Measurements from ENCODE around the gene AK8.

Gene AK8

DNA sequence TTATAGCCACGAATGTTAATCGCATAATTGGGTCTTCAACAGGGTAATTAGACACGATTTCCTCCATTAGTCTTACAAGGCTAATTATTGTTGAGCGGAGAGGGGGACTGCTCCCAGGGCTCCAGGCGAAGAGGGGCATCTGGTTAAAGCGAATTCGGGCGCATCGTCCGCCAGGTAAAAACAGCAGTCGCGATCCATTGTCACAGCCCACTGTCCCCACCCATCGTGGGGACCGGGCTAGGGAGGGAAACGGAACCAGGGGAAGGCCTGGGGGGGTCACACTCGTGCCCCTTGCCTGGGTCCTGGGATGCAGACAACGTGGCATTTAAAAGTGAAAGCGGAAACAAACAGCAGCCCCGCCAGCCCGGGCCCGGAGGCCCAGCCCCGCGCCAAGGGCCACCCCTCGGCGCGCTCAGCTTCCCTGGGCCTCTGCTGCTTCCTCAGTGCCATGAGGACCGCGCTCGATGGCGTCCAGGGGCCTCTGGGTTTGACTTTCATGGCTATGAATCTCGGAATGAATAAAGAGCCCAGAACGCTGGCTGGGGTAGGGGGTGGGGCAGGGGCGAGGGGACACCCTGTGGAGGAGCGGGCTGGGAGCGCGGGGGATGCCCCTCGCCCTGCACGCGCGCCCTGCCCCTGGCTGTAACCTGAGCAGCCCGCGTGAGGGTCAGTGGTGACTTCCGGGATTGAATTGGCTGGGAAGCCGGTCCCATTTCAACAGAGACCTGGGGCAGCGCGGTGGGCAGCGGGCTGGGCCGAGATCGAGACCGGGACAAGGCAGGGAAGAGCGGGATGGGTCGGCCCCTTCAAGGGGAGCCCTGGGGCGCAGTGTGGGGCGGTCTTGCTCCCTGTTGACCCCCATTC lies 107.9 kb downstream of the AK8 start:
- peak; percentile 61 for DNase-seq

DNA sequence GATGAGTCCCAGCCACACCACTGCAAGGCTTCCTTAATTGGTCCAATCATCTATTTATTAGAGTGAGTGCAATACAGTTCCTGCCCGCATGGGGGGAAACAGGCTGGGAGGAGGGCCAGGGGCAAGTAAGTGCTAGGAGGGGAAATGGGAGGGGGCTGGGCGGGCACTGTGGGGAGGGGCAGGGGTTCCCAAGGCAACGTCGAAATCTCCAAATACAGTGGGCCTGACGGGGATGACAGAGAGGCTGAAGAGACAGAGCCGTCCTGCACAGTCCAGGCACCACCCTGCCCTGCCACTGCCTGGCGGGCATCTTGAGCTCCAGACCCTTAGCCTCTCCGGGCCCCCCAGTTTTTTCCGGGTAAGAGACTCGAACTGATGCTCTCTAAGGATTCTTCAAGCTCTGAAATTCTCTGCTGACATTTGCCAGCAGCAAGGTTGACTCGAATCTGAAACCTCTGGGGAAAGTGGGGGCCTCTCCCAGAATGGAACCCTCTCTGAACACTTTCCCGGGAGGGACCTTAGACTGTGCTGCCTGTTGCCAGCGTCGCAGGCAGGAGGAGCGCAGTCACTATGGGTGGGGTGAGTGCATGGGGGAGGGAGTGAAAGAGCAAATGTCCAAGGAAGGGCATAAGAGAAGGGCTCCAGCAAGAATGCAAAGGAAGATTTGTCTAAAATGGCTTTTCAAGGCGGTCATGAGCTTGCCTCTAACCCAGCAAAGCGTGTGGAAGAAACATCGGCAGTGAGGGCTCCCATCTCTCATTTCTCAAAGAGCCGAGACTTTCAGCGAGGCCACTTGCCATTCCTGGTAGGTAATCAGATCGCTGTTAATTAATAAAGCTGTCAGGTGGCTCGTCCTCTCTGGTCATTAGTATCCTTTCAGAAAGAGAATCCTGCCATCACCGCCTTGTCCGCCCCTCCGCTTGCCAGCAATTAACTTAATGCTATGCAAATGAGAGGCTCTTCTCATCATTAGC lies 108.9 kb downstream of the AK8 start:
- DNase-seq, result peak; percentile 74

DNA sequence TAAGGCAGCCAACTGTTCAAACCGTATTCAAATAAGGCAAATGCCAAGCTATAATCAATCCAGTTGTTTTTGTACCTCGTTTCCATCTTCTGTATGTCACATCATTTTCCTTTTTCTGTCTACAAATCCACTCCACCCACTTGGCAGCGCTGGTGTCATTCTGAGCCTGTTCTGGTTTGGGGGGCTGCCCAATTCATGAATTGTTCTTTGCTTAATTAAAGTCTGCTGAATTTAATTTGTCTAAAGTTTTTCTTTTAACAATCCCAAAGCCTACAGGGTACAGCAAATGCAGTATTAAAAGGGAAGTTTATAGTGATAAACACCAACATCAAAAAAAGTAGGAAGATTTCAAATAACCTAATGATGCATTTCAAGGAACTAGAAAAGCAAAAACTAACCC lies 114.5 kb downstream of the AK8 start:
- DNase-seq, result no peak

- DNase-seq, result no peak
These were observed 115.2 kb downstream of the AK8 start for GRCh38 chr9:132762896-132763295.

DNA sequence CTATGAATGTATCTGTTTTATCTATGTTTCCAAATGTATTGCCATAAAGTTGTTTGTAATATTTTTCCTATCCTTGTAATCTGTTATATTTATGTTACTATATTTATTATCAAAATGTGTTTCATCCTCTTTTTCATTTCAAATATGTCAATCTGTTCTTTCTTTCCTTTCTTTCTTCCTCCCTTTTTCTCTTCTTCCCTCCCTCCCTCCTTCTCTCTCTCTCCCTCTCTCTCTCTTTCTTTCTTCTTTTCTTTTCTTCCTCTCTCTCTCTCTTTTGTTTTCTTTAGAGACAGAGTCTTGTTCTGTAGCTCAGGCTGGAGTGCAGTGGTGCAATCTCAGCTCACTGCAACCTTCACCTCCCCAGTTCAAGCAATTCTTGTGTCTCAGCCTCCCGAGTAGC lies 116.5 kb downstream of the AK8 start:
- DNase-seq, result no peak

DNA sequence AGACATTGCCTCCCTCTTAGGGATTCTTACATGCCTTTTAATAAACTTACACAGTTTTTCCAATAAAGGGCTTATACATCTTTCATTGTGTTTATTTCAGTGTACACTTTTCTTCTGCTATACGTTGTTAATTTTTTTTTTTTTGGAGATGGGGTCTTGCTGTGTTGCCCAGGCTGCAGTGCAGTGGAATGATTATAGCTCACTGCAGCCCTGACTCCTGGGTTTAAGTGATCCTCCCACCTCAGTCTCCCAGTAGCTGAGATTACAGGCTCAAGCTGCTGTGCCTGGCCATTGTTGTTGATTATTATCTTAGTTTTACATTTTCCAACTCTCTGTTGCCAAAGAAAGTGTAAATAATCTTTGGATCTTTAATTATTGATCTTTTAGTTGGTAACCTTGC lies 118.0 kb downstream of the AK8 start:
- DNase-seq, result no peak

GRCh38 chr9:132757016-132757415 lies 121.1 kb downstream of the AK8 start:
- no peak for DNase-seq

DNA sequence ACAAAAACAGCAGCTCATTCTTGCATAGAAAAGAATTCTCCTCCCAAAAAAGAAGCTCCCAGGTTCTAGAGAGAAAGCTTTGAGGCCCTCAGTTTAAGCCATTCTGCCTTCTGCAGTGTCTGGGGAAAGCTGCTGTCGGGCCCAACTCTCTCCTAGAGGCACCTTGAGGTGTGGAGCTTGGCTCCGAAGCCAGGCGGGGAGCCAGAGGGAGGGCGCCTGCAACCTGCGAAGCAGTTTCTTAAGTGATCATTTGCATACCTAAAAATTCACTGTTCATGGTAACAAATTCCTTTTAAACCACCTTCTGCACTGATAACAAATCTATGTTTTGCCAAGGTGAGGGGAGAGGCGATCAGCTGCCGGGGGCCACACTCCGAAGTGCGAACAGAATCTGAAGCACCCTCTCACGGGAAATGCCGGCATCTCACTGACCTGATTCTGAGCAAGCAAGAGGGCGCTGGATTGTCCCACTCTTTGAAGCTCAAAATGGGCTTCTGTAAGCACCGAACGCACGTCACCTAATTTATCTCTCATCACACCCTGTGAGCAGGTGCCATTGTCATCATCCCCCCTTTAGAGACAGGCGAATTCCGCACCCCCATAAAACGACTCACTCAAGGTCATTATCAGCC lies 121.8 kb downstream of the AK8 start:
- DNase-seq, result no peak

GRCh38 chr9:132755096-132755495 lies 123.0 kb downstream of the AK8 start:
- DNase-seq, result no peak

DNA sequence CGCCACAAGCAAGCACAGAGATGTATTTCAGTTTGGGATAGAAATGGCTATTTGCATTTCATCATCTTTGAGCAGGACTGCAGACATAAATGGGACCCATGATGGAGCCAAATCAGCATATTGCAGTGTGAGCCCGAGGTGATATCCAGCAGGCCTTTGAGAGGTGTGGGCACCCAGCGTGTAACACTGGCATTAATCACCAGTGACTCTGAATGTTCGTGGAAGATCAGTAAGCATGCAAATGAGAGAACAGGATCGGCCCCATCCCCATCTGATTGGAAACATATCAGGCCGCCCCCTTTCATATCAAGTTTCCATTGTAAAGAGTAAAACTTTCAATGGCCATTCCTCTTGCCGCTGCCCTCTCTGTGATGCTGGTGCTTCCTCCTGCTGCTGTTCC lies 123.8 kb downstream of the AK8 start:
- no peak for DNase-seq

- no peak for DNase-seq
These were observed 124.5 kb downstream of the AK8 start for GRCh38 chr9:132753593-132753880.

GRCh38 chr9:132752877-132753592 lies 125.0 kb downstream of the AK8 start:
- no peak for DNase-seq

DNA sequence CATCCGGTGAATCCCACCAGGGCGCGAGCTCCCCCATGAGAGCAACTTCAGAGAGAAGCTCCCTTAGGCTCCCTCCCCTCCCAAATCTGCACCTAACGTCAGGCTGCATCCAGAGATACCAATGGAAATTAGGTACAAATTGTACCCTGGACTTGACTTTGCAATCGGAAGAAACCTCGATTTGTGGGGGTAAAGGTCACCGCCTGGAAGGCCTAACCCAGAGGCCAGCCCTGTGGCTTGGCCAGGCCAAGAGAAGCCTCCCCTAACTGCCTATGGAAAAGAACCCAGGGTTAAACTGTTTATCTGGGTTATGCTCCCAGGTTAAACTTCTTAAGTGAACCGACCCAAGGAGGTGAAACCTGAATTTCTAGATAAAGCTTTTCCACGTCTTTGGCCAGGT lies 127.4 kb downstream of the AK8 start:
- DNase-seq, result no peak

- no peak for DNase-seq
These were observed 128.8 kb downstream of the AK8 start for GRCh38 chr9:132749306-132749705.

DNA sequence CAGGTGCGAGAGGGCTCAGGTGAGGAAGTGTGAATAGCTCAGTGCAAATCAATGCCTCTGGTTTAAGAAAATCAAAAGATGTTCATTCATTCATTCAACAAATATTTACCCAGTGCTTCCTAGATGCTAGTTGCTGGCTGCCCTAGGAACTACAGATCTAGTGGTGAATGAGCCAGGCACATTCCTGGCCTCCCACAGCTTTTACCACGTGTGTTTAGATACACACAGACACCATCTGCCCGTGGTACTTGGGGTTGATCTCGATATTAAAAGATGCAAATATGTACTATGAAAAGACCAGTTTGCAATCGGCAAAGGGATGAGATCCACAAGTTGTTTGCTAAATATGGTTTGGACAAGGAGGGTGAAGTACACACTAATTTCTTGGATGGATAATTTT lies 129.6 kb downstream of the AK8 start:
- no peak for DNase-seq

DNA sequence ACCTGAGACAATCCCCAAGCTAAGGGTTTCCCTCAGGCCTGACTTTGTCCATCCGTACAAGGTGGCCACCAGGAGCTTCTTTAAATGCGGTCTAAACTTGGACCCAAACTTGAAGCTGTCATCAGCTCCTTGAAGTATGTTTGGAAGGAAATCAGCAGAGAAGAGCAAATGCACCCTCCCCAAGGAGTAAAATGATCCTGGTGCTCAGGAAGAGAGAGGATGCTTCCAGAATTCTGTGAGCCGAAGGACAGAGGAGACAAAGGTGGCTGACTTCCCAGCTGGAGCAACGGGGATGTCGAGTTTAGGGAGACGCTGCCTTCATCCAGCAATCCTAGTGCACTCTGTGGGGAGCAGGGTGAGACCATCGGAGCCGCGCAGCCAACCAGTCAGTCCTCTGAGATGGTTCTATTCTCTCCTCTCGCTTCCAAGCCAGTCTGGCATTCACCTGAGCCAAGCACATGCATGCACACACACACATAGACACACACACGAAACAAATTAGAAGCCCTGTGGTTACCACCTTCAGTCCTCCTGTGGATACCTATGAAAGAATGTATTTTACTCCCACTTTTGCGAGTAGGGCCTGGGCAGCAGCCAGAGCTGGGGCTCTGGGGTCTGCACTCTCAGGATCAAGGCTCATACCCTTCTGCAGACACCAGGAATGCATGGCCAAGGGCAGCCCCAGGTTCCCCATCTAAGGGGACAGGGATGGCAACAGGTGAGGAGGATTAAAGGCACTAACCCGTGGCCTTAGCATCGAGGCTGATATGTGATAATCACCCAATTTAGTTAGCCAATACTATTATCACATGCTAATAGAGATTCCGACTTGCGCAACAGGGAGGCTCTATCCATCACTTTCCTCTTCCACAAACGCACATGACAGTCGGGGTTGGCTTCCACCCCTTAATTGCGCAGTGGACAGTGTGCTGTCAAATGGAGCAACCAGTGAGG lies 132.1 kb downstream of the AK8 start:
- no peak for DNase-seq

GRCh38 chr9:132744881-132745755 lies 133.0 kb downstream of the AK8 start:
- DNase-seq, result no peak

GRCh38 chr9:132743931-132744479 lies 134.1 kb downstream of the AK8 start:
- no peak for DNase-seq

DNA sequence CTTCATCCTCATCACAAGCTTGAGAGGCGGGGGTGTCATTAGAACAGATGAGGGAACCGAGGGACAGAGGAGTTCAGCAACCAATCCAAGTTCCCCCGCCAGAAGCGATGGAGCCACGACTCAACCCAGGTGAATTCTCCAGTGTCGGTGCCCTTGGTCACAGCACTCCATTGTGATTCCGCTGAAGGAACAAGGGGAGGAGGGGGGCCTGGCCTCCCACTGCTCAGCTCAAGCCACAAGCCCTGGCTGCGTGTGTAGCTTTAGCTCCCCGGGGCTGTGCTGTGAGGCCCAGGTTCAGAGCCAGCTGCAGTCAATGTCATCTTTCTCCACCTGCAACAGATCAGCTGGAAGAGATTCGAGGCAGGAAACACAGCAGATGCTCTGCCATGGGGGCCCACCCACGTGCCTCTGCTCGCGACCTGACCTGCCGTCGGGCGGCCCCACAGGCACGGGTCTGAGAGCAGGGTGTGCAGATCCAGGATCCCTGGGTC lies 135.2 kb downstream of the AK8 start:
- DNase-seq, result no peak

All from CD4-positive, alpha-beta T cell treated with Interleukin-4 for 4 hours (primary cell).